ENCODE measurements around the gene MTA1.
A peak's percentile ranks its signal among the peaks of the same experiment; 100 is the strongest.

The MTA1 gene

DNA sequence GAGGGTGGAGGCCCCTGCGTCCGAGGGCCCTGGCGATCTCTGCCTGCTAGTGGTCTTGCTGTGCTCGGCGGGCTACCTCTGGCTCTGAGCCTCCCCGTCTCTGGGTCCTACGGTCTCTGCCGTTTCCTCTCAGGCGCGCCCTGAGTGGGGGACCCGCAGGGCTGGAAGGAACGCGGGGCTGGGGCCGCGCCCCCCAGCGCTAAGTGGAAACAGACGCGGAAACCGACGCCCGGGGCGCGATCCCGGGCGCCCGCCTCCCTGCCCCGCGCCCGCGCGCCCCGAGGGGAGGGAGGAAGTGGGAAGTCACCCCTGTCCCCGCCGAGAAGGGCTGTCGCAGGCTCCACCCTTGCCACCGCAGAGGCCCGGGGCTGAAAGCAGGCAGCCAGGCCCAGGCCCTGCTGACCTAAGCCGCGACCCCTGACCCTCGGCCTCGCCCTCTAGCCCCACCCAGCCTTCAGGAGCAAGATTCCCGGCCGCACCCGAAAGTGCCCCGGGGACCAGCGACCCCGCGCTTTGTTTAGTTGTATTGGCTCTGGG, 67.9 kb downstream of the MTA1 start:
- peaks cover 44% of the 10 kb centered on the region for H3K4me1 Mint-ChIP-seq
- peak; percentile 66 to 82 for DNase-seq (ENCODE audit: low spot score in 2 of 2)
- H3K9me3 Mint-ChIP-seq, result no peaks in the 10 kb centered on the region
- H3K4me3 Mint-ChIP-seq, result peak overlapping the region; percentile 92
- peak overlapping the region; percentile 95 for H3K27ac Mint-ChIP-seq (ENCODE audit: low read depth)
- no peaks in the 10 kb centered on the region for H3K27me3 Mint-ChIP-seq
- peak; percentile 4 for ATAC-seq (replicated peaks; ENCODE audit: extremely low read depth, poor library complexity, severe bottlenecking)
- peaks cover 65% of the 10 kb centered on the region for H3K36me3 Mint-ChIP-seq (ENCODE audit: insufficient read depth)

GRCh38 chr14:105487986-105488777, 68.6 kb downstream of the MTA1 start:
- peak; percentile 44 to 49 for DNase-seq (ENCODE audit: low spot score in 2 of 2)

DNA sequence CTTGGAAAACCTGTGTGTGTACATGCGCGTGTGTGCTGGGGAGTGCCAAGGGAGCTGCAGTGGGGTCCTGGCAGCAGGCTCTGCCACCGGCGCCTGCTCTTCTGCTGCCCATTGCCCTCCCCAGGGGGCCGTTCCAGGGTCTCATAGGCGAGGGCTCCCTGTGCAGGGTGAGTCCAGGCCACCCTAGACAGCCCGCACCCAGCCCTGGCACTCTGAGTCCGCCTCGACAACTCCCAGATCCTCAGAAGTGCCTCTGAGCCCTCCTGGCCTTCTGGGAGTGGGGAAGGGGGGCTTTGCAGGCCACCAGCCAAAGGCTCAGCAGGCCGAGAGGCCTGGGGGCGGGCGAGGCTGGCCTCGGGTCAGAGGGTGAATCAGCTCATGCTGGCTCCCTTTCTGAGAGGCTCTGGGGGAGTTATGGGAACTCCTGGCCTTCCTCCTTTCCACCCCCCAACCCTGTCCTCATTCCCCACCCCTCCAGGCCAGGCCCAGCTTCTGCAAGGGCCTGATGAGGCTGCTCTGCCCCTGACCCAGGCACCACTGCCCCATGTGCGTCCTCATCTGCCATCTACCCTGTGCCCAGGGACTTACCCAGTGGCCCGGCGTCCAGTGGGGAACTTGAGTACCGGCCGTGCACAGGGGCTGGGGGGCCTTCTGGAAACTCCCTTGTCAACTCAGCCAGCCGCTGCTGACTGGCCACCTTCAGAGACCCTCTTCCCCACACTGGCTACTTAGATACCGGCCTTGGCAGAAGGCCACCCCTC, 69.3 kb downstream of the MTA1 start:
- H3K4me3 Mint-ChIP-seq, result peak overlapping the region; percentile 92
- peaks cover 71% of the 10 kb centered on the region for H3K36me3 Mint-ChIP-seq (ENCODE audit: insufficient read depth)
- H3K4me1 Mint-ChIP-seq, result peaks cover 41% of the 10 kb centered on the region
- DNase-seq (ENCODE audit: low spot score in 2 of 2) (no peak), ATAC-seq (replicated peaks; ENCODE audit: extremely low read depth, poor library complexity, severe bottlenecking) (no peak)
- no peaks in the 10 kb centered on the region for H3K9me3 Mint-ChIP-seq
- peak overlapping the region; percentile 95 for H3K27ac Mint-ChIP-seq (ENCODE audit: low read depth)
- no peaks in the 10 kb centered on the region for H3K27me3 Mint-ChIP-seq

More at GRCh38 chr14:105487986-105488777, 68.6 kb downstream of the MTA1 start:
- peaks cover 65% of the 10 kb centered on the region for H3K36me3 Mint-ChIP-seq (ENCODE audit: insufficient read depth)
- H3K27ac Mint-ChIP-seq (ENCODE audit: low read depth), result peak overlapping the region; percentile 95
- no peaks in the 10 kb centered on the region for H3K27me3 Mint-ChIP-seq
- no peaks in the 10 kb centered on the region for H3K9me3 Mint-ChIP-seq
- H3K4me1 Mint-ChIP-seq, result peaks cover 41% of the 10 kb centered on the region
- no peak for ATAC-seq (replicated peaks; ENCODE audit: extremely low read depth, poor library complexity, severe bottlenecking)
- peak overlapping the region; percentile 92 for H3K4me3 Mint-ChIP-seq

DNA sequence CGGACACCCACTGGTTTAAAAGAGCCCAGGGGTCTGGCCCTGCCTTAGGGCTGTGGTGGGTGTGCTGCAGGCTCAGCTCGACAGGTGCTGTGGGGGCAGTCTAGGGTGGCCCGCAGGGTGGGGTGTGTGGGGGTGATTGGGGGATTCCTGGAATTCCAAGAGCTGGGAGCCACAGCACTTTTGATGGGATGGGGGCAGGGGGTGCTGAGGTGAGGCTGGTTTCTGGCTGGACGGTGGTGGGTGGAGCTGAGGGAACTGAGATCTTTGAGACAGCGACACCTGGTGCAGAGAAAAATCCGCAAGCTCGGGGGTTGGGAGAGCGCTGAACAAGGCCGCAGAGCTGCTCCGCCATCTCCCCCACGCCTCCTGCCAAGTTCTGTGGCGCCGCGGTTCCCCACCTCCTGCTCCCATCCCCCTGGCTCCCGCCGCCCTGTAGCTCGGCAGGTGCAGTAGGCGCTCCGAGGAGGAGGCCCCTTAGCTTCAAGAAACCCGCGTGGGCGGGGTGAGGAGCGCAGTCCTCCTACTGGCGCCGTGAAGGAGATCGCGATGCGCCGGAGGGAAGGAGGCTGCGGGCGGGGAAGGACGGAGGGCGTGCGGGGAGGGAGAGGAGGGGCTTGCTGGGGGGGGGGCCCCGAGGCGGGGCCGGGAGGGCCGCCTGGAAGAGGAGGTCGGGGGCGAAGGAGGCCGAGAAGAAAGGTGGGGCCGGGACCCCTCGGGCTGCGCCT, 70.1 kb downstream of the MTA1 start:
- H3K36me3 Mint-ChIP-seq (ENCODE audit: insufficient read depth), result peaks cover 68% of the 10 kb centered on the region
- H3K4me3 Mint-ChIP-seq, result peak overlapping the region; percentile 92
- no peaks in the 10 kb centered on the region for H3K27me3 Mint-ChIP-seq
- DNase-seq (ENCODE audit: low spot score in 2 of 2), result peak; percentile 86 to 89
- peak overlapping the region; percentile 95 for H3K27ac Mint-ChIP-seq (ENCODE audit: low read depth)
- H3K9me3 Mint-ChIP-seq, result no peaks in the 10 kb centered on the region
- ATAC-seq (replicated peaks; ENCODE audit: extremely low read depth, poor library complexity, severe bottlenecking), result peak; percentile 10
- peaks cover 33% of the 10 kb centered on the region for H3K4me1 Mint-ChIP-seq

GRCh38 chr14:105490267-105490571, 70.6 kb downstream of the MTA1 start:
- DNase-seq (ENCODE audit: low spot score in 2 of 2) (no peak), ATAC-seq (replicated peaks; ENCODE audit: extremely low read depth, poor library complexity, severe bottlenecking) (peak; percentile 0)
- H3K27ac Mint-ChIP-seq (ENCODE audit: low read depth), result peak overlapping the region; percentile 95
- no peaks in the 10 kb centered on the region for H3K27me3 Mint-ChIP-seq
- H3K9me3 Mint-ChIP-seq, result no peaks in the 10 kb centered on the region
- peaks cover 30% of the 10 kb centered on the region for H3K4me1 Mint-ChIP-seq
- peak overlapping the region; percentile 92 for H3K4me3 Mint-ChIP-seq
- H3K36me3 Mint-ChIP-seq (ENCODE audit: insufficient read depth), result peaks cover 67% of the 10 kb centered on the region

DNA sequence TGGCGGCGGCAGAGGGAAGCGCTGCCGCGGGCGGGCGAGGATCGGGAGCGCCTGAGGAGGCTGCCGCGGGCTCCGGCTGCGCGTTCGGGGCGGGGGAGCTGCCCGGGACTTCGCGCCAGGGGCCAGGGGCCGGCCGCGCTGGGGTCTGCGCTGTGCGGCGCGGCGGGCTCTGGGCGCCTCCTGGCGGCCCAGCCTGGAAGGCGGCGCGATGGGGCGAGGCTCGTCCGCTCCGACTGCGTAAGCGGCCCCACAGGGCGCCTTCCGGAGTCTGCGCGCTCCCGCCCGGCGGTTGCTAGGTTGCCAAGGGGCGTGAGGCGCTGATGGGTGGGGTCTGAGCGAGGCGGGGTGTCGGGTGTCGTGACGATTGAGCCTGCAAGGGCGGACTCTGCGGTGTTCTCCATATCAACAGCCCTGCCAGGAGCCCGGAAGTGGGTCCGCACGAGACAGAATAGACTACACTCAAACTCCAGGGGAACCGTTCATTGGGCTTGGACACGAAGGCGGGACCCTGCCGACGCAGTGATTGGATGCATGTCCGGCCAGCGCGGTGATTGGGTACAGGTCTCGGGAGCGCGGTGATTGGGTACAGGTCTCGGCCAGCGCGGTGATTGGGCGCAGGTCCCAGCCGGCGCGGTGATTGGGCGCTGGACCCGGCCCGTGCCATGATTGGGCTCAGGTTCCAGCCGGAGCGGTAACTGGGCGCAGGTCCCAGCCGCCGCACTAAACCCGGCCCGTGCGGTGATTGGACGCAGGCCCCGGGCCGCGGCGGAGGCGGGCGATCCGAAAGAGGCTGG, 71.1 kb downstream of the MTA1 start, which contains the start of gene TEDC1:
Gene TEDC1 (plus strand): TSS at position 675 of the 794 bp plus-strand sequence. CDS start 130 bp downstream, outside the sequence.
- no peaks in the 10 kb centered on the region for H3K9me3 Mint-ChIP-seq
- DNase-seq (ENCODE audit: low spot score in 2 of 2), result peak; percentile 96 to 99
- no peaks in the 10 kb centered on the region for H3K27me3 Mint-ChIP-seq
- peak within 1 kb of the TSS; percentile 95 for H3K27ac Mint-ChIP-seq (ENCODE audit: low read depth)
- peak; percentile 66 for ATAC-seq (replicated peaks; ENCODE audit: extremely low read depth, poor library complexity, severe bottlenecking)
- H3K4me1 Mint-ChIP-seq, result peaks cover 25% of the 10 kb centered on the region
- peaks cover 62% of the 10 kb centered on the region for H3K36me3 Mint-ChIP-seq (ENCODE audit: insufficient read depth)
- peak within 1 kb of the TSS; percentile 92 for H3K4me3 Mint-ChIP-seq

GRCh38 chr14:105491366-105491973, 71.8 kb downstream of the MTA1 start:
- peak; percentile 12 for ATAC-seq (replicated peaks; ENCODE audit: extremely low read depth, poor library complexity, severe bottlenecking)

GRCh38 chr14:105492031-105492970, 72.7 kb downstream of the MTA1 start:
- H3K36me3 Mint-ChIP-seq (ENCODE audit: insufficient read depth), result peaks cover 51% of the 10 kb centered on the region
- DNase-seq (ENCODE audit: low spot score in 2 of 2), result peak in 1 of 2 donors; percentile 10
- H3K4me3 Mint-ChIP-seq, result peak overlapping the region; percentile 92

More at GRCh38 chr14:105491366-105491973, 71.8 kb downstream of the MTA1 start:
- DNase-seq (ENCODE audit: low spot score in 2 of 2), result peak; percentile 82 to 83
- peaks cover 21% of the 10 kb centered on the region for H3K4me1 Mint-ChIP-seq
- no peaks in the 10 kb centered on the region for H3K9me3 Mint-ChIP-seq
- H3K36me3 Mint-ChIP-seq (ENCODE audit: insufficient read depth), result peaks cover 57% of the 10 kb centered on the region
- peak overlapping the region; percentile 95 for H3K27ac Mint-ChIP-seq (ENCODE audit: low read depth)
- H3K4me3 Mint-ChIP-seq, result peak overlapping the region; percentile 92
- no peaks in the 10 kb centered on the region for H3K27me3 Mint-ChIP-seq

DNA sequence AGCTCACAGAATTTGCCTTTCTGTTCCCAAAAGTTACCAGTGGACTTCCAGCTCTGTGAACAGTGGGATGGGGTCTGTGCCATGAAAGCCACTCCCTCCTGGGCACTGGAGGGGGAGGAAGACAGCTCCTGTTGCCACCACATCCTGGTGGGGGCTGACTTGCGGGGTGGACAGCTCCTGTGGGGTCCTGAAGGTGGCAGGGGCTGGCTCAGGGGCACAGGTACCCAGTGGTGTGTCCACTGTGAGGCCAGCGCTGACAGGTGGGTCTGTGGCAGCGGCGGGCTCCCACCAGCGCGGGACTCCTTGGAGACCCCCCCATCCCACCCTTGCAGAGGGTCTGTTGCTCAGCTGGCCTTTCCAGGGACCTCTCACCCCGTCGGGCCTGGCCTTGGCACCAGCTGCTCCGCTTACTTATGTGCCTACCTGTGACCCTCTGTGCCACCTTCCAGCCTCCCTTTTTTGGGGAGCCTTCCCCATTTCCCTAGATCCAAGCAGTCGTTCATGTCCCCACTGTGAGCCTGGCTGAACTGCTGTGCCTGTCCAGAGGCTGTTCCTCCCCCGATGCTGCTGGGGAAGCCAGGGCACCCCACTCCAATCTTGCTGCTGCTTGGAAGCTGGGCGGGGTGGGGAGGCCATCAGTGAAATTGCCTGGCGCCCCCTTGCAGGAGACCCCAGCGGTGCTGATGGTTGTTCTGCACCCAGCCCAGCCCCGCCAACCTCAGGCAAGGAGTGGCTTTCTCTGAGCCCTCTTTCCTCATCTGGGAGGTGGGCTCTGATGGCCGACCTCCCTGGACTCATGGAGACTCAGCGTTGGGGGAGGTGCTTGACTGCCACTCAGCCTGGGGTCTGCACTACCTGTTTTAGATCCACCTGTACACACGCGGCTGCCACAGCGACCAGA, 73.6 kb downstream of the MTA1 start:
- no peak for ATAC-seq (replicated peaks; ENCODE audit: extremely low read depth, poor library complexity, severe bottlenecking)
- Mint-ChIP-seq H3K4me1 (peaks cover 21% of the 10 kb centered on the region), H3K27ac (ENCODE audit: low read depth) (no peak overlapping the region), H3K36me3 (ENCODE audit: insufficient read depth) (peaks cover 49% of the 10 kb centered on the region), H3K27me3 (no peaks in the 10 kb centered on the region), H3K9me3 (no peaks in the 10 kb centered on the region), H3K4me3 (peak overlapping the region; percentile 46)
- peak in 1 of 2 donors; percentile 9 for DNase-seq (ENCODE audit: low spot score in 2 of 2)

More at GRCh38 chr14:105492031-105492970, 72.7 kb downstream of the MTA1 start:
- Mint-ChIP-seq H3K9me3 (no peaks in the 10 kb centered on the region), H3K27me3 (no peaks in the 10 kb centered on the region), H3K27ac (ENCODE audit: low read depth) (peak overlapping the region; percentile 95), H3K4me1 (peaks cover 21% of the 10 kb centered on the region)
- no peak for ATAC-seq (replicated peaks; ENCODE audit: extremely low read depth, poor library complexity, severe bottlenecking)
